Omental fat pad (tissue), 4 donors: ENCODE results near the gene TOM1L2. TPM values are rescaled to one million over a fixed set of nuclear protein-coding genes. Genes with fewer than 3 reads are reported as not detected.
"Not testable (repeated sequence)": the region's sequence is repeated elsewhere in the genome, so short reads cannot be mapped to it uniquely, and the experiment has no call there.

Experiments
- ATAC-seq: fragments of 150-250 bp; one replicate; pipeline ENCODE4 v1.9.1; 2016; ENCODE audit warnings: mild to moderate bottlenecking, moderate library complexity; ENCODE audit not compliant: low FRiP score
- DNase-seq: peaks from one replicate; pipeline ENCODE4 v3.0.0-alpha.2; 2019; ENCODE audit warnings: low spot score
- CTCF ChIP-seq, 3 donors: fragments of 450-650 bp; IDR thresholded peaks; one replicate each; pipeline ENCODE4 v1.5.1; 2016 to 2017; ENCODE audit warnings: antibody characterized with exemption in 3 of 3, mild to moderate bottlenecking in 3 of 3, moderate library complexity in 2 of 3
- total RNA-seq, 4 donors: library from RNA; depleted of rRNA; stranded (reverse); fragments of >200 nt; gene quantifications; one replicate each; pipeline ENCODE4 v1.1.0, GENCODE V29; 2016

TOM1L2 gene
- total RNA-seq, 4 donors from 2014 or later, result 25.9 to 30.3 (median 27.6) TPM

- no peak for ATAC-seq
- no peak for DNase-seq
- TF ChIP-seq CTCF (IDR thresholded peaks at IDR 0.05), result no peak
Measured at GRCh38 chr17:17963066-17963465, 9.1 kb downstream of the TOM1L2 start.

- TF ChIP-seq CTCF (IDR thresholded peaks at IDR 0.05), result no peak
- no peak for DNase-seq
- ATAC-seq, result no peak
Measured at GRCh38 chr17:17960500-17961030, 11.6 kb downstream of the TOM1L2 start.

- TF ChIP-seq CTCF (IDR thresholded peaks at IDR 0.05), result no peak
- DNase-seq (no peak), ATAC-seq (peak; percentile 21)
Measured at GRCh38 chr17:17959520-17960361, 12.5 kb downstream of the TOM1L2 start.

- TF ChIP-seq CTCF (IDR thresholded peaks at IDR 0.05), result no peak
- ATAC-seq (no peak), DNase-seq (no peak)
Measured at GRCh38 chr17:17958982-17959381, 13.2 kb downstream of the TOM1L2 start.

- ATAC-seq (no peak), DNase-seq (no peak)
- no peak for TF ChIP-seq CTCF (IDR thresholded peaks at IDR 0.05)
Measured at GRCh38 chr17:17957584-17957916, 14.7 kb downstream of the TOM1L2 start.

- ATAC-seq, DNase-seq: not testable (repeated sequence)
Measured at GRCh38 chr17:17955790-17956341, 16.3 kb downstream of the TOM1L2 start.

GRCh38 chr17:17954079-17954478 is 18.1 kb downstream of the TOM1L2 start:
- DNase-seq (no peak), ATAC-seq (no peak)
- TF ChIP-seq CTCF (IDR thresholded peaks at IDR 0.05), result no peak
